Mononuclear cell (primary cell): Measurements from ENCODE around the gene SPTBN1. TPM values are rescaled to one million over a fixed set of nuclear protein-coding genes. Genes with fewer than 3 reads are reported as not detected.

Experiments used
- H3K27me3 ChIP-seq: 2 replicates; pipeline ENCODE4 v1.6.0; 2011; ENCODE audit warnings: low read length, control low read depth; ENCODE audit not compliant: insufficient read depth
- H3K4me1 ChIP-seq: 2 replicates; pipeline ENCODE4 v1.5.1; 2011; ENCODE audit warnings: mild to moderate bottlenecking, low read length, control low read depth; ENCODE audit not compliant: insufficient read depth
- H3K4me3 ChIP-seq: 2 replicates; pipeline ENCODE4 v1.5.1; 2011; ENCODE audit warnings: mild to moderate bottlenecking, low read length, moderate library complexity
- H3K9me3 ChIP-seq: 2 replicates; pipeline ENCODE4 v1.5.1; 2011; ENCODE audit warnings: low read depth, mild to moderate bottlenecking, control low read depth, low read length
- total RNA-seq: library from RNA; depleted of rRNA; stranded (reverse); fragments of >200 nt; gene quantifications from one replicate; pipeline ENCODE4 v1.2.3, GENCODE V29; 2012

The SPTBN1 gene
- total RNA-seq, 1 donor: 107 TPM

- H3K4me3 ChIP-seq: no peak overlapping the region
- peaks cover 3% of the 10 kb centered on the region for H3K27me3 ChIP-seq
- no peaks in the 10 kb centered on the region for H3K4me1 ChIP-seq
- no peaks in the 10 kb centered on the region for H3K9me3 ChIP-seq
Observed at GRCh38 chr2:54446625-54447024, 9.5 kb upstream of the SPTBN1 start.

GRCh38 chr2:54454548-54455130 is 1.5 kb upstream of the SPTBN1 start:
- Histone ChIP-seq H3K4me3 (no peak overlapping the region), H3K27me3 (peaks cover 54% of the 10 kb centered on the region), H3K9me3 (no peaks in the 10 kb centered on the region), H3K4me1 (peaks cover 18% of the 10 kb centered on the region)

- H3K27me3 ChIP-seq: peaks cover 59% of the 10 kb centered on the region
- H3K4me3 ChIP-seq: no peak overlapping the region
- no peaks in the 10 kb centered on the region for H3K9me3 ChIP-seq
- peaks cover 18% of the 10 kb centered on the region for H3K4me1 ChIP-seq
Observed at GRCh38 chr2:54455131-54455562, 980 bp upstream of the SPTBN1 start.

- Histone ChIP-seq H3K9me3 (no peaks in the 10 kb centered on the region), H3K4me3 (no peak overlapping the region), H3K27me3 (peaks cover 68% of the 10 kb centered on the region), H3K4me1 (peaks cover 18% of the 10 kb centered on the region)
Observed at GRCh38 chr2:54456362-54456611, 160 bp downstream of the SPTBN1 start.

GRCh38 chr2:54456612-54457322 is 640 bp downstream of the SPTBN1 start:
- no peak overlapping the region for H3K4me3 ChIP-seq
- peaks cover 18% of the 10 kb centered on the region for H3K4me1 ChIP-seq
- H3K27me3 ChIP-seq: peaks cover 71% of the 10 kb centered on the region
- H3K9me3 ChIP-seq: no peaks in the 10 kb centered on the region

GRCh38 chr2:54457323-54458023 is 1.3 kb downstream of the SPTBN1 start:
- H3K4me1 ChIP-seq: peaks cover 18% of the 10 kb centered on the region
- H3K27me3 ChIP-seq: peaks cover 75% of the 10 kb centered on the region
- no peaks in the 10 kb centered on the region for H3K9me3 ChIP-seq
- H3K4me3 ChIP-seq: no peak overlapping the region

- Histone ChIP-seq H3K4me3 (no peak overlapping the region), H3K27me3 (peaks cover 74% of the 10 kb centered on the region), H3K4me1 (peaks cover 18% of the 10 kb centered on the region), H3K9me3 (no peaks in the 10 kb centered on the region)
Observed at GRCh38 chr2:54459037-54459441, 2.9 kb downstream of the SPTBN1 start.

- peaks cover 55% of the 10 kb centered on the region for H3K27me3 ChIP-seq
- H3K4me1 ChIP-seq: peaks cover 9% of the 10 kb centered on the region
- no peak overlapping the region for H3K4me3 ChIP-seq
- no peaks in the 10 kb centered on the region for H3K9me3 ChIP-seq
Observed at GRCh38 chr2:54461261-54461660, 5.1 kb downstream of the SPTBN1 start.

- no peaks in the 10 kb centered on the region for H3K4me1 ChIP-seq
- no peak overlapping the region for H3K4me3 ChIP-seq
- peaks cover 33% of the 10 kb centered on the region for H3K27me3 ChIP-seq
- H3K9me3 ChIP-seq: no peaks in the 10 kb centered on the region
Observed at GRCh38 chr2:54464341-54464740, 8.2 kb downstream of the SPTBN1 start.

- Histone ChIP-seq H3K4me3 (no peak overlapping the region), H3K9me3 (no peaks in the 10 kb centered on the region), H3K27me3 (peaks cover 25% of the 10 kb centered on the region), H3K4me1 (no peaks in the 10 kb centered on the region)
Observed at GRCh38 chr2:54465143-54465542, 9.0 kb downstream of the SPTBN1 start.

GRCh38 chr2:54466870-54467269 is 10.7 kb downstream of the SPTBN1 start:
- H3K4me3 ChIP-seq: no peak overlapping the region
- H3K9me3 ChIP-seq: no peaks in the 10 kb centered on the region
- no peaks in the 10 kb centered on the region for H3K4me1 ChIP-seq
- peaks cover 9% of the 10 kb centered on the region for H3K27me3 ChIP-seq

- Histone ChIP-seq H3K4me3 (no peak overlapping the region), H3K9me3 (no peaks in the 10 kb centered on the region), H3K4me1 (no peaks in the 10 kb centered on the region), H3K27me3 (no peaks in the 10 kb centered on the region)
Observed at GRCh38 chr2:54468673-54469072, 12.5 kb downstream of the SPTBN1 start.

- no peak overlapping the region for H3K4me3 ChIP-seq
- no peaks in the 10 kb centered on the region for H3K4me1 ChIP-seq
- no peaks in the 10 kb centered on the region for H3K9me3 ChIP-seq
- no peaks in the 10 kb centered on the region for H3K27me3 ChIP-seq
Observed at GRCh38 chr2:54469484-54470053, 13.4 kb downstream of the SPTBN1 start.

GRCh38 chr2:54470266-54470938 is 14.3 kb downstream of the SPTBN1 start:
- H3K4me3 ChIP-seq: no peak overlapping the region
- H3K27me3 ChIP-seq: no peaks in the 10 kb centered on the region
- H3K4me1 ChIP-seq: no peaks in the 10 kb centered on the region
- no peaks in the 10 kb centered on the region for H3K9me3 ChIP-seq

- Histone ChIP-seq H3K4me3 (no peak overlapping the region), H3K4me1 (no peaks in the 10 kb centered on the region), H3K9me3 (no peaks in the 10 kb centered on the region), H3K27me3 (no peaks in the 10 kb centered on the region)
Observed at GRCh38 chr2:54471221-54471711, 15.1 kb downstream of the SPTBN1 start.
